SKM-1 (cell line): ENCODE measurements around the gene CCDC126.
A peak's percentile ranks its signal among the peaks of the same experiment; 100 is the strongest.
"Not testable (repeated sequence)": the region's sequence is repeated elsewhere in the genome, so short reads cannot be mapped to it uniquely, and the experiment has no call there.

Experiments
- DNase-seq: peaks from one replicate; lab custom pipeline; 2025; ENCODE audit not compliant: unreplicated experiment; lab: John Stamatoyannopoulos, UW

CCDC126 gene

GRCh38 chr7:23597094-23598091, at the start of gene CCDC126:
TSS of gene CCDC126 (plus strand) at chr7:23597382. CDS start at chr7:23611316, 13,934 bp downstream.
- DNase-seq, result peak; percentile 74

- no peak for DNase-seq
Measured at GRCh38 chr7:23547662-23548061, 49.5 kb upstream of the CCDC126 start.

GRCh38 chr7:23558303-23558702, 38.9 kb upstream of the CCDC126 start:
- no peak for DNase-seq

DNA sequence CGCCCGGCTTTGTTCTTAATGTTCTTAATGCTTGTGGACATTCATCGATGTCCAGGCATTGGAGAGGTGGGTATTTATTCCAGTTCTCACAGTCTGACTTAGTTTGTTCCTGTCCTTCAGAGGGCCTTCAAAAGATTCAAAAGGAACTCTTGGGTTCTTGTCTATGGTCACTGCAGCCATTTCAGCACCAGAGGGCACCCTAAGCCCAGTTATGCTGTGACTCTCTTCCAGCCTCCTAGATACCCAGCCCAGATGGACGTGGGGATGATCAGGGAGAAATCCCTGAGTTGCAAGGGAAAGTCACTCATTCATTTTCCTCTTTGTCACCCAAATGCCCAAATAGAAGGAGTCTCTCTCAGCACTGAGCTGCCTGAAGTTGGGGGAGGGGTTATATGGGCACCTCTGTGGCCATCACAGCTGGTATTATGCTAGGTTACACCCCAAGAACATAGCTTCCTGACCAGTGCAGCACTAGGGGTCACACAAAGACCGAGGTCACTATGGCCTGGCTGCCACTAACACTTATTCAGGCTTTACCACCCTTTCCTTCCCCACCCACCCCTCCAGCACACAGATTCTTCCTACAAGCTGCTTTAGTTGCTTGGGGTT, 26.5 kb upstream of the CCDC126 start:
- peak; percentile 67 for DNase-seq

DNA sequence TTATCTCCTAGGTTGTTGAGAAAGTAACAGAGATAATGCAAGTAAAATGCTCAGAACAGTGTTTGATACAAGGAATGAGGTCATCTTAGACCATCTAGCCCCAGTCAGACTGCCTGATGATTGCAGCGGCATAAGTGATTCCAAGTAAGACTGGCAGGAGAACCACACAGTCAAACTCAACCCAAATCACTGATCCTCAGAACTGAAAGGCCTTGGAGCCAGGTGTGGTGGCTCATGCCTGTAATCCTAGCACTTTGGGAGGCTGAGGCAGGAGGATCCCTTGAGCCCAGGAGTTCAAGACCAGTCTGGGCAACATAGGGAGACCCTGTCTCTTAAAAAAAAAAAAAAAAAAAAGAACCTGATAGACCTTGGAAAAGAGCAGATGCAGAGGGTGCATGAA, 15.2 kb upstream of the CCDC126 start:
- DNase-seq, result not testable (repeated sequence)

DNA sequence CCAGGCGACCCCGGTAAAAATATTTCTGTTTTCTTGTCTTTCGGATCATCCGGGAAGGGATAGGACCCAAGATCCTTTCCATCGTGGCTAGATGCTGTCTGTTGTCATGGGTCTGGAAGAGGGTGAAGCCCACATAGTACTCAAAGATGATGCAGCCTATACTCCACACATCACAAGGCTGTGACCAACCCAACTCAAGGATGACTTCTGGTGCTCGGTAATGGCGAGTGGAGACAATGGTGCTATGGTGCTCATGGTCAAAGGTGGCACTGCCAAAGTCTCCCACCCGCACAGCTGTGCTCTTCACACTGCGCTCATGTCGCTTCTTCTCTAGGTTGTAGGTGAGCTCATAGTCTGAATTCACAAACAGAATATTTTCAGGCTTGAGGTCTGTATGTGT, 11.9 kb upstream of the CCDC126 start:
- DNase-seq, result not testable (repeated sequence)

GRCh38 chr7:23586159-23586558, 11.0 kb upstream of the CCDC126 start:
- no peak for DNase-seq

- no peak for DNase-seq
Measured at GRCh38 chr7:23590529-23590928, 6.7 kb upstream of the CCDC126 start.

DNA sequence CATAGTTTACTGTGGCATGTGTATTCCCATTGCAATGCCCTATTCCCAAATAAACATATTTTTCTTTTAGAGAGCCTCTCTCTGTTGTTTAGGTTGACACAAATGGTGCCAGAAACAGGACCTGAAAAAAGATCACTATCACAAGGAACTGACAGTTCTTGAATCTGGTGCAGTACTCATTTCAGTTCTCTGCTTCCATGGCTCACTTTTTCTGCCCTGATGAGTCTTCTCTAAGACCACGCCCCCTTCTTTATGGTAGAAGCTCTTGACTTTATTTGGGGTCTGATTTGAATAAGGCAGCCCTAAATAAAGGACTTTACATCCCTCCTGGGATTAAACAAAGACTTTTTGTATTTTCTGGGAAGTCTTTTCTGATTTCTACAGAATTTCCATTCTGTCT, 3.5 kb upstream of the CCDC126 start:
- no peak for DNase-seq

DNA sequence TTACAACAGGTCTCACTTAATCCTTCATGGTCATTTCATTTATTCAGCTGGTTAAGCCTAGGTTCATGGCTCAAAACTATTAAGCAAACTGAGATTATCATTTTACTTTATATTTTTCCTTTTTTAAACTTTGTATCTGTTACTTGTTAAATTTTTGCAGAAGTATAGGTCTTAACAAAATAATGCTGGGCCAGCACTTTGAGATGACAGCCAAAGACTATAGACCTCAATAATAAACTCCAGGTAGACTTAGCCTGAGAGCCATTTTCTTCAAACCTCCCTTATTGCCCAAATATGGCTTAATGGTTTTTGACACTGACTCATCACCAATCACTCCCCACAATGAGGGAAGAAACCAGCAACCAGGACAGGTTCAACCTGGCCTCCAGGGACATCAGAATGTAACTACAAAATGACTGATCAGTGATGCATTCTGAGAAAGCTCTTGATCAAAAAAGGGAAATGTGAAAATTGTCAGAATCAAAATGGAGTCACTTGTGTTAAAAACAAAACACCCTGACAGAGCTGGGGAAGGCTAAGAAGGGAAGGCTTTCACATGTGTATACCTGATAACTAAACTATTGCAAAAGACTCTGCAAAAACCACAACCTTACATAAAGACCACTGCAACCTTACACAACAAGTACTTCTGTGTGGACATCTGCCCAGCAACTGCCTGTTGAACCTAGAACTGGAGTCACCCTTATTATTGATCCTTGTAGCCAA, 2.1 kb upstream of the CCDC126 start:
- peak; percentile 92 for DNase-seq

- no peak for DNase-seq
Measured at GRCh38 chr7:23598296-23598695, 1.1 kb downstream of the CCDC126 start.

DNA sequence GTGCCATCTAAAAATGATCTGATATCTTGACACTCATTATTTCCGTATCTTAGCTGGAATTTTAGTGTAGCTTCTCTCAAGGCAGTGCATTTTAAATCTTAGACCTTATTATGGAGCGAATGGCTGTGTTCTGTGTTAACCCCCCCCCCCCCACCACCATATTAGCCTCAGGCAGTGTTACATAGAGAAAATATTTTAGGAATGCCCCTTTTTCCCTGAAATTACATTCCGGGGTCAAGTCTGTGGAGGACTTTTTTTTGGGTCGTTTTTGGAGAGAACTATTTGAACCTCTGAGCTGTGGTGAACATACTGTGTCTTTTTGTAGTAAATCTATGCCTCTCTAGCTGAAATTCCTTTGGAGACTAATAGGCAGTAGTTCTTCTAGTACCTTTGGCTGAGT, 3.1 kb downstream of the CCDC126 start:
- DNase-seq, result no peak

- no peak for DNase-seq
Measured at GRCh38 chr7:23603632-23604295, 6.6 kb downstream of the CCDC126 start.

DNA sequence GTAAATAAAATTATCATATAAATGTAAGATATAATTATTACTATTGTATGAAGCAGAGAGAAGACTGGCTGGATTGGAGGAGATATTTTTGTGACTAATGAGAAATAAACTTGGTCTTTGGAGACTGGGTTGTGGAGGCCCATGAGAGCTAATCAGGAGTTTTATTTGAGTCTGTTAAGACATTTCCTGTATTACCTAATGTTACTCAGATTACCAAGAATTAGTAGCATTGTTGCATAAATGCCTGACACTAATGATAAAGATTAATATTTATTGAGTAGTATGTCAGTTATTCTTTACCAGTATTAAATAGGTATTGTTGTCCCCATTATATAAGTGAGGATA, 7.1 kb downstream of the CCDC126 start:
- DNase-seq, result no peak

DNA sequence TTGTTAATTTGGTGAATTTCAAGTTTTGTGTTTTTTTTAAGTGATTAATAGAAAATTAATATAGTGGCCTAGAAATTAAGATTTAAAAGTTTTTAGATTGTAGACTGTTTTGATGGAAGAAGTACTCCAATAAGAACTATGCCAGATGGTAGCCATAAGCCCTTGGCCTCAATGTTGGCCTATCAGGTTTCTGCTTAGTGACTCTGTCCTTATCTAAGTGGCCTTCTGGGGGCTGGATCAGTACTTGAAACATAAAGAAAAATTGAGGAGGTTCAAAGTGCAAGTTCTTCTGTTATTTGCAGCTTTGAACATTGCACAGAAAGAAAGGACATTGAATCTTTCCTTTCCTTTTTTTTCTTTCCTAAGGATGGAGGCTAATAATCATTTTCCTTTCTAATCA, 9.9 kb downstream of the CCDC126 start:
- DNase-seq, result no peak

DNA sequence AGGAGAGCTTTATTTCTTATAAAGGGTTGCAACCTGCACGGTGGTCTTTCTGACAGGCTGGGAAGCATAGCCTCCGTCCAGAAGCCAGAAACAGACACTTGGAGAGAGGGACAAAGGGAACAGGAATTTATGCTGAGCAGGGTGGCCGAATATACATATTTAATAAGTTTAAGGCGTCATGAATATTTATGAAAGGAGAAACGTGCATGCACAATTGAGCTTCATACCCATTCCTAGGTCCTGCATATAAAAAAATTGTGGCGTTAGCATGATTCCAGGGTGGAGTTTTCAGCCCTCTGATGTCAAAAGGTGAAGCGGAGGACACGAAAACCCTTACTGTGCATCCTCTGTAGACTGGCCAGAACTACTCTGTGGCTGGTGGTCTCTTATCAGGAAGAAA, 10.7 kb downstream of the CCDC126 start:
- DNase-seq, result no peak

DNA sequence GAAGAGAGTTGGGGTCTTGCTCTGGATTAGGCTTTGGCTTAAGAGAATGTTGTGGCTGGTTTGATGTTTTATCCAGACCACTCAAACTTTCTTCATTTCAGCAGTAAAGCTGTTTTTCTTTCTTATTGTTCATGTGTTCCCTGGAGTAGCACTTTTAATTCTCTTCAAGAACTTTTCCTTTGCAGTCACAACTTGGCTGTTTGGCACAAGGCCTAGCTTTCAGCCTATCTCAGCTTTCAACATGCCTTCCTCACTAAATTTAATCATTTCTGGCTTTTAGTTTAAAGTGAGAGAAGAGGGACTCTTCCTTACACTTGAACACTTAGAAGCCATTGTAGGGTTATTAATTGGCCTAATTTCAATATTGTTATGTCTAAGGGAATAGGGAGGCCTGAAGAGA, 18.1 kb downstream of the CCDC126 start:
- no peak for DNase-seq

DNA sequence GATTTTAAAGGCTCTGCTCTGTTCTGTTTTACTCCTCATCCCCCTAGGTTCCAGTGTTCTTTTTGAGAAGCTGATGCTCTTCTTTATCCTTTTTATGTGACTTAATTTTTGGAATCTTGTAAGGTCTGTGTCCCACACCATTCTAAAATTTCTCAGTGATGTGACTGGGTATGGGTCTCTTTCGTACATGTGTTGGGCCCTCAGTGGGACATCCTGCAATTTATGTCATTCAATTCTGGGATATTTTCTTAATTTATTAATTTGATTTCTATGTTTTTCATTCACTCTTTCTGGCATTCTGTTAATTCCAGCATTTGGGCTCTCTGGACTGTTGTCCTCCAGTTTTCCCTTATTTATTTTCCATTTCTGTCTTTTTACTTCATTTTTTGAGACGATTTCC, 19.4 kb downstream of the CCDC126 start:
- no peak for DNase-seq

GRCh38 chr7:23617482-23617881, 20.3 kb downstream of the CCDC126 start:
- DNase-seq, result no peak

GRCh38 chr7:23618241-23618640, 21.1 kb downstream of the CCDC126 start:
- DNase-seq, result no peak

- no peak for DNase-seq
Measured at GRCh38 chr7:23619141-23619540, 22.0 kb downstream of the CCDC126 start.
